ENCODE data around the gene TFEB.

DNA sequence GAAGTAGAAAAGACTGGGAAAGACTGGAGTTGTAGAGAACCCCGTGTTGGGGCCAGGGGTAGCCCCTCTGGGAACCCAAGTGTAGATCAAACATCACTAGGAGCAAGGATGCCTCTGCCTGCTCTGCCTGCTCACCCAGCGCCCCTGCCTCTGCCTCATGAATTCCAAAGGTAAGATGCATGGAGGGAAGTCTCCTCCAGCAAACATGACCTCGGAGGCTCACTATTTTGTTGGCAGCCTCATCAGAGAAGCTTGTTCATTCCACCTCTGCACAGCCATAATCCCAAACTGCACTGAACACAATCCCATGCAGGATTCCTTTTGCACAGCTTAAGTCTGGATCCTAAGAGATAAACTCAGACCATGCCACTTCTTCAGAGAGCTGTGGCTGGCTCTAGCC lies 39.4 kb upstream of the TFEB start:
- TF ChIP-seq, protein P1, sequence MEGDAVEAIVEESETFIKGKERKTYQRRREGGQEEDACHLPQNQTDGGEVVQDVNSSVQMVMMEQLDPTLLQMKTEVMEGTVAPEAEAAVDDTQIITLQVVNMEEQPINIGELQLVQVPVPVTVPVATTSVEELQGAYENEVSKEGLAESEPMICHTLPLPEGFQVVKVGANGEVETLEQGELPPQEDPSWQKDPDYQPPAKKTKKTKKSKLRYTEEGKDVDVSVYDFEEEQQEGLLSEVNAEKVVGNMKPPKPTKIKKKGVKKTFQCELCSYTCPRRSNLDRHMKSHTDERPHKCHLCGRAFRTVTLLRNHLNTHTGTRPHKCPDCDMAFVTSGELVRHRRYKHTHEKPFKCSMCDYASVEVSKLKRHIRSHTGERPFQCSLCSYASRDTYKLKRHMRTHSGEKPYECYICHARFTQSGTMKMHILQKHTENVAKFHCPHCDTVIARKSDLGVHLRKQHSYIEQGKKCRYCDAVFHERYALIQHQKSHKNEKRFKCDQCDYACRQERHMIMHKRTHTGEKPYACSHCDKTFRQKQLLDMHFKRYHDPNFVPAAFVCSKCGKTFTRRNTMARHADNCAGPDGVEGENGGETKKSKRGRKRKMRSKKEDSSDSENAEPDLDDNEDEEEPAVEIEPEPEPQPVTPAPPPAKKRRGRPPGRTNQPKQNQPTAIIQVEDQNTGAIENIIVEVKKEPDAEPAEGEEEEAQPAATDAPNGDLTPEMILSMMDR (IDR thresholded peaks at IDR 0.05; ENCODE audit: low read depth, low read length, missing input control) = no peak
- TF ChIP-seq, protein P2, sequence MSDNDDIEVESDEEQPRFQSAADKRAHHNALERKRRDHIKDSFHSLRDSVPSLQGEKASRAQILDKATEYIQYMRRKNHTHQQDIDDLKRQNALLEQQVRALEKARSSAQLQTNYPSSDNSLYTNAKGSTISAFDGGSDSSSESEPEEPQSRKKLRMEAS (IDR thresholded peaks at IDR 0.05) = no peak
- TF ChIP-seq RAD21 (IDR thresholded peaks at IDR 0.05) (no peak), ATF3 (IDR thresholded peaks at IDR 0.05) (no peak)

Data from liver (tissue), 3 donors.